BJ (cell line): ENCODE data around the gene ADGRG3. TPM values are rescaled to one million over a fixed set of nuclear protein-coding genes. Genes with fewer than 3 reads are reported as not detected.

ENCODE experiments used
- CTCF ChIA-PET: fragments of 350-600 bp; formaldehyde crosslinking; extraction: SDS; loops from one replicate; lab custom pipeline; 2021; ENCODE audit warnings: antibody characterized with exemption, inconsistent platforms; lab: Yijun Ruan, JAX
- POLR2A ChIA-PET: fragments of 300-600 bp; sonication (Branson Sonifier 250); formaldehyde crosslinking; extraction: SDS; loops from one replicate; lab custom pipeline; 2021; ENCODE audit warnings: antibody characterized with exemption; lab: Charles Lee
- DNase-seq: peaks from one replicate; pipeline ENCODE4 v3.0.0-alpha.2; 2011; ENCODE audit warnings: low read depth
- H3K27me3 ChIP-seq: 2 replicates; pipeline ENCODE4 v1.6.0; 2011; ENCODE audit warnings: low read length; ENCODE audit not compliant: control insufficient read depth, insufficient read depth
- H3K36me3 ChIP-seq: 2 replicates; pipeline ENCODE4 v1.5.1; 2011; ENCODE audit warnings: low read length; ENCODE audit not compliant: control insufficient read depth, insufficient read depth
- H3K4me3 ChIP-seq: 2 replicates; pipeline ENCODE4 v1.5.1; 2011; ENCODE audit warnings: low read depth, mild to moderate bottlenecking, control low read depth, low read length
- polyA plus RNA-seq: library from polyadenylated mRNA; depleted of rRNA; stranded (reverse); fragments of >200 nt; gene quantifications from 2 replicates; pipeline ENCODE4 v1.2.3, GENCODE V29; 2011
- TF ChIP-seq, protein P1 (sequence below): IDR thresholded peaks from 2 replicates; pipeline ENCODE4 v1.5.1; 2011; ENCODE audit warnings: low read depth, mild to moderate bottlenecking, control low read depth, inconsistent platforms, low read length, moderate library complexity; ENCODE audit not compliant: insufficient read depth

ADGRG3 gene
- polyA plus RNA-seq, 1 experiment, result not detected

DNA sequence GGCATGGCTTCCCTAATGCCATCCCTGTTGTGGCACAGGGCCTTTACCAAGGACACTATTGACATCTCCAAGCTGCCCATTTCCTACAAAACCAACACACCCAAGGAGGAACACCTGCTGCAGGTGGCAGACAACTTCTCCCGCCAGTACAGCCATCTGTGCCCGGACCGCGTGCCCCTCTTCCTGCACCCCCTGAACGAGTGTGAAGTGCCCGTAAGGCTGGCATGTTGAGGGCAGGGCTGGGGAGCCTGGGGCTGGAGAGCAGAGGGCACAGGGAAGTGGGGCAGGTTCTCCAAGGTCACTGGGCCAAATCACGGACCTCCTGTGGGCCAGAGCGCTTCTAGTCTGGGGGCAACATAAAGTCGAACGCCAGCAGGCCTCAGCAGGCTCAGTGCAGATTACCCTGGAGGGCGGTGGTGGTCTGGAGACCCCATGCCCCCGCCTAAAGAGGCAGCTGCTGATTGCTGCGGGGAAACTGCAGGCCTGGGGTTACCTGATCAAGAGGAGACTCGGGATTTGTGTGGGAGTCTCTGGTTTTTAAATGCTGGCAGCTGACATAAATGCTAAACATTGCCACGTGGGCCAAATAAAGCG, 30.8 kb downstream of the ADGRG3 start:
- Histone ChIP-seq H3K36me3 (no peaks in the 10 kb centered on the region), H3K27me3 (peaks cover 7% of the 10 kb centered on the region), H3K4me3 (no peak overlapping the region)
- DNase-seq, result no peak
- CTCF ChIA-PET, result interaction anchor here (1.2 kb wide), 1 partner anchor 50 kb away, joined by 3 read pairs; no protein-coding TSS in a partner anchor
- TF ChIP-seq, protein P1, sequence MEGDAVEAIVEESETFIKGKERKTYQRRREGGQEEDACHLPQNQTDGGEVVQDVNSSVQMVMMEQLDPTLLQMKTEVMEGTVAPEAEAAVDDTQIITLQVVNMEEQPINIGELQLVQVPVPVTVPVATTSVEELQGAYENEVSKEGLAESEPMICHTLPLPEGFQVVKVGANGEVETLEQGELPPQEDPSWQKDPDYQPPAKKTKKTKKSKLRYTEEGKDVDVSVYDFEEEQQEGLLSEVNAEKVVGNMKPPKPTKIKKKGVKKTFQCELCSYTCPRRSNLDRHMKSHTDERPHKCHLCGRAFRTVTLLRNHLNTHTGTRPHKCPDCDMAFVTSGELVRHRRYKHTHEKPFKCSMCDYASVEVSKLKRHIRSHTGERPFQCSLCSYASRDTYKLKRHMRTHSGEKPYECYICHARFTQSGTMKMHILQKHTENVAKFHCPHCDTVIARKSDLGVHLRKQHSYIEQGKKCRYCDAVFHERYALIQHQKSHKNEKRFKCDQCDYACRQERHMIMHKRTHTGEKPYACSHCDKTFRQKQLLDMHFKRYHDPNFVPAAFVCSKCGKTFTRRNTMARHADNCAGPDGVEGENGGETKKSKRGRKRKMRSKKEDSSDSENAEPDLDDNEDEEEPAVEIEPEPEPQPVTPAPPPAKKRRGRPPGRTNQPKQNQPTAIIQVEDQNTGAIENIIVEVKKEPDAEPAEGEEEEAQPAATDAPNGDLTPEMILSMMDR, result no peak
- POLR2A ChIA-PET, result no interaction called here

DNA sequence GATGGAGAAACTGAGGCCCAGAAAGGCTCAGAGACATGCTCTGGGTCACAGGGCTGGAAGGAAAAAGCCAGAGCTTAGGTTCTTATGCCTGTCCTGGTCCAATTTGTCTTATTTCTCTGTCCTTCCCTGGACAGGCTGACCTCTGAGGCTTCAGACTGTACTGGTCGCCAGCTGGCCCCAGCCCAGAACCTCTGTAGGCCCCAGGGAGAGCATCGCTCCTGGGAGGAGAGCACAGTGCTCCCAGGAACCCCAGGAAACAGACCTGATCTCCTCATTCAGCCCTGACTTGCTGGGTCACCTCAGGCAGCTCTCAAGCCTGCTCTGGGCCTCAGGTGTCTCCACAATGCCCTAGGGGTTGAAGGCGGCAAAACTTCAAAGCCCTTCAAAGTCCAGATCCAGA, 31.4 kb downstream of the ADGRG3 start:
- ChIA-PET POLR2A (no interaction called here), CTCF (interaction anchor here (1.2 kb wide), 1 partner anchor 51 kb away, joined by 3 read pairs; no protein-coding TSS in a partner anchor)
- no peaks in the 10 kb centered on the region for H3K36me3 ChIP-seq
- H3K4me3 ChIP-seq, result no peak overlapping the region
- TF ChIP-seq, protein P1, result no peak
- H3K27me3 ChIP-seq, result peaks cover 9% of the 10 kb centered on the region
- DNase-seq, result no peak

DNA sequence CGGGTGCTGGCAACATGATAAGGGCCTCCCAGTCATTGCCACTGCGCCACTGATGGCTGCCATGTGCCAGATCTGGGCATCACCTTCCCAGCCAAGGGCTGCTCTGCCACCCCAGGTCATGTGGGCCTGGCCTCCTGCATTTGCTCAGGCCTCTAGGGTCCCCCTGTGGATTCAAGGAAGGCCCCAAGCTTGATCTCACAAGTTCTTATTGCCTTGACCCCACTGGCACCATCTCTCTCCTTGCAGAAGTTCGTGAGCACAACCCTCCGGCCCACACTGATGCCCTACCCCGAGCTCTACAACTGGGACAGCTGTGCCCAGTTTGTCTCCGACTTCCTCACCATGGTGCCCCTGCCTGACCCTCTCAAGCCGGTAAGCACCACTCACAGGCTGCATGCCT, 31.8 kb downstream of the ADGRG3 start:
- no peak for DNase-seq
- Histone ChIP-seq H3K4me3 (no peak overlapping the region), H3K36me3 (no peaks in the 10 kb centered on the region), H3K27me3 (peaks cover 10% of the 10 kb centered on the region)
- TF ChIP-seq, protein P1, result no peak
- ChIA-PET CTCF (no interaction called here), POLR2A (no interaction called here)

DNA sequence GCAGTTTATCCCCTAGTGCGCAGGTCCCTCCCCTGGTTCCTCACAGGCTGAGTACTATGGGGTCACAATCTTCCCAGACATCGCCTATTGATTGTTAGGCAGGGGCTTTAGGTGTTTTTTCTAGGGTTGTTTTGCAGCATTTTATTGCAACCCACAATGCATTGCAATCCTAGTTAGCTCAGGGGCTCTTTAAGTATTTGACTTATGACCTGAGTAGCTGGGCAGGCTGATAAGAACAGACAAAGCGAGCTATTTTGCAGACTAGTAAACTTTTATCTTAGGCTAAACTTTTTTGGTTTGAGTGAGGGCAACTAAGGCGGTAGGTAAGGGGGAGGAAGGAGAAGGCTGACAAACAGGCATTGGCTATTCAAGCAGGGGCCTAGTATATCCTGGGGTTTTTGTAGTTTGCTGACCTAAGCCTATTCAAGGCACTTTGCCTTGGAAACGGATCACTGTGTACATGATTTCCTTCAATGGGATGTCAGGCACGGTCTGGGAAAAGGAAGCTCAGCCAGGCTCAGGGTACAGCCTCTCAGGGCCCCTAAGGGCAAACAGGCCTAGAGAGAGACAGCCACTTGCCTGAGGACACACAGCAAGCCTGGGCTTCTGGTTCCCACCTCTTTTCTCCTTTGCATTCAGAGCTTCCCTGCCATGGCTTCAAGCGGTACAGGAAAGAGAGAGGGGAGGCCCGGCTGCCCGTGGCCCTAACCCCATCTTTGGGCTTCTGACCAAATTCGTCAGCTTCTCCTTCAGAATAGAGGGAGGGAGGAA, 32.9 kb downstream of the ADGRG3 start:
- POLR2A ChIA-PET, result no interaction called here
- no peaks in the 10 kb centered on the region for H3K36me3 ChIP-seq
- DNase-seq, result no peak
- TF ChIP-seq, protein P1, result no peak
- CTCF ChIA-PET, result no interaction called here
- H3K4me3 ChIP-seq, result no peak overlapping the region
- H3K27me3 ChIP-seq, result peaks cover 12% of the 10 kb centered on the region

DNA sequence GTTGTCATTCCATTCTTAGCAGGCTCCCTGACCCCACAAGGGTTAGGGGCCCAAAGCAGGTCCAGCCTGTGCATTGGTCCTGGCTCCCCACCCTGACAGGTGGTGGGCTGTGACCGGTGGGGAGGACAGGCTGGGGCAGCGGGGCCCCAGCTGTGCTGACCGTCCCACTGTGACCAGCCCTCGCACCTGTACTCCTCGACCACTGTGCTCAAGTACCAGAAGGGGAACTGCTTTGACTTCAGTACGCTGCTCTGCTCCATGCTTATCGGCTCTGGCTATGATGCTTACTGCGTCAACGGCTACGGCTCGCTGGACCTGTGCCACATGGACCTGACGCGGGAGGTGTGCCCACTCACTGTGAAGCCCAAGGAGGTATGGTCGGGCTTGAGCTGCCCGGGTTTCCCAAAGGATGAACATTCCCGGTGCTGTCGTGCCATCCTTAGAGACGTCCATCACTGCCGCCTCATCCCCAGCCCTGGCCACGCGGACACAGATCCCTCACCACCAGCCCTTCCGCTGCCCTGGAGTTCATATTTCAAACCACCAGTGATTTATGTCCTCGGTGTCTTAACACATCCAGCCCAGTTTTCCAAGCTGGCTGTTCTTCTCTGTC, 33.8 kb downstream of the ADGRG3 start:
- DNase-seq, result no peak
- CTCF ChIA-PET, result no interaction called here
- TF ChIP-seq, protein P1, result no peak
- Histone ChIP-seq H3K36me3 (no peaks in the 10 kb centered on the region), H3K4me3 (no peak overlapping the region), H3K27me3 (peaks cover 8% of the 10 kb centered on the region)
- POLR2A ChIA-PET, result no interaction called here
